ENCODE measurements around the gene ADNP. TPM values are rescaled to one million over a fixed set of nuclear protein-coding genes. Genes with fewer than 3 reads are reported as not detected.

The ADNP gene
- total and polyA plus RNA-seq, 2 donors (not counting 1 experiment from before 2014, with no cell fraction given) = 20.4 to 94.8 TPM

DNA sequence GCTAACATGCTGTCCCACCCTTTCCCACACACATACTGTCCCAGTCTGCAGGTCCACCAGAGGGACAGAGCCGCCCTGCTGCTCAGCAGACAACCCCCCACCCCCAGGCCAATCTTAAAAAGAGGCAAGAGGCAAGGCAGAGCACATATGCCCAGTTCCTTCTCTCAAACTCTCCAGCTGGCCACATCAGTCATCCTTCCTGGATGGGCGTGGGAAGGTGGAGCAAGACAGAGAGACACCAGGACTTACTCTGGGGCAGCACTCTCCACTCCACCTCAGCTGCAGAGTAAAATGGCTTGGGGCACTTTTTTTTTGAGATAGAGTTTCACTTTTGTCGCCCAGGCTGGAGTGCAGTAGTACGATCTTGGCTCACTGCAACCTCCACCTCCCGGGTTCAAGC is 38.2 kb upstream of the ADNP start:
- intact Hi-C loops (cut with micrococcal nuclease) = no loop called here

DNA sequence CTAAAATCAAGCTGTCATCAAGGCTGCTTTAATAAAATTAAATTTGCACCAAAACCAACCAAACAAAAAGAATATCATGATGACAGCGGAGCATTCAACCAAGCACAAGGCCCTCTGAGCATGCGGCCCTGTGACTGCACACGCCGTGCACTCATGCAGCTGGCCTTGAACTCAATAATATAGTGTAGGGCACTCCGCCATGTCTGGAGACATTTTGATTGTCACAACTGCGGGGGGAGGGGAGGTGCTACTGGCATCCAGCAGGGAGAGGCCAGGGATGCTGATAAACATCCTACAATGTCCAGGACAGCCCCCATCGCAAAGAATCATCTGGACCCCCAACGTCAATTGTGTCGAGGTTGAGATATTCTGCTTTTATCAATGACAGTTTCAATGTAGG is 37.1 kb upstream of the ADNP start:
- Histone ChIP-seq H3K4me1 (ENCODE audit: control insufficient read depth in 2 of 2, insufficient read depth in 2 of 2, low read length in 2 of 2) (no peaks in the 10 kb centered on the region), H3K4me2 (replicated peaks; ENCODE audit: low read depth, low read length, poor library complexity, severe bottlenecking) (no peak overlapping the region), H3K27me3 (replicated peaks in 1 of 4; ENCODE audit: control extremely low read depth in 1 of 4, control insufficient read depth in 3 of 4, insufficient read depth in 4 of 4, low read length in 3 of 4) (peaks cover 0 to 8% (median 2%) of the 10 kb centered on the region in 4 experiments), H3K27ac (ENCODE audit: low read length in 2 of 2) (no peak overlapping the region), H3K9me3 (ENCODE audit: control extremely low read depth in 1 of 3, control insufficient read depth in 2 of 3, insufficient read depth in 1 of 3, low read length in 2 of 3) (no peaks in the 10 kb centered on the region), H3K36me3 (replicated peaks in 1 of 2; ENCODE audit: control extremely low read depth in 1 of 2, control insufficient read depth in 1 of 2, extremely low read depth in 1 of 2, insufficient read depth in 2 of 2, low read length in 1 of 2) (no peaks in the 10 kb centered on the region), H3K4me3 (ENCODE audit: control extremely low read depth in 1 of 5, extremely low read depth in 1 of 5, insufficient read depth in 1 of 5, low read depth in 2 of 5, low read length in 4 of 5) (no peak overlapping the region), H2AFZ (ENCODE audit: insufficient read depth, low read depth, low read length, poor library complexity, severe bottlenecking) (no peak overlapping the region), H3K79me2 (ENCODE audit: control insufficient read depth, insufficient read depth, low read length) (peaks cover 1% of the 10 kb centered on the region), H3K9ac (ENCODE audit: low read length) (no peak overlapping the region), H4K20me1 (ENCODE audit: control insufficient read depth, insufficient read depth, low read length, poor library complexity, severe bottlenecking) (peaks cover 3% of the 10 kb centered on the region)
- ATAC-seq (ENCODE audit: low read depth) = no peak
- no peak for TF ChIP-seq EZH2 (IDR thresholded peaks at IDR 0.05; ENCODE audit: borderline replicate concordance, insufficient read depth, low read depth, low read length, poor library complexity, severe bottlenecking)
- TF ChIP-seq, protein P1, sequence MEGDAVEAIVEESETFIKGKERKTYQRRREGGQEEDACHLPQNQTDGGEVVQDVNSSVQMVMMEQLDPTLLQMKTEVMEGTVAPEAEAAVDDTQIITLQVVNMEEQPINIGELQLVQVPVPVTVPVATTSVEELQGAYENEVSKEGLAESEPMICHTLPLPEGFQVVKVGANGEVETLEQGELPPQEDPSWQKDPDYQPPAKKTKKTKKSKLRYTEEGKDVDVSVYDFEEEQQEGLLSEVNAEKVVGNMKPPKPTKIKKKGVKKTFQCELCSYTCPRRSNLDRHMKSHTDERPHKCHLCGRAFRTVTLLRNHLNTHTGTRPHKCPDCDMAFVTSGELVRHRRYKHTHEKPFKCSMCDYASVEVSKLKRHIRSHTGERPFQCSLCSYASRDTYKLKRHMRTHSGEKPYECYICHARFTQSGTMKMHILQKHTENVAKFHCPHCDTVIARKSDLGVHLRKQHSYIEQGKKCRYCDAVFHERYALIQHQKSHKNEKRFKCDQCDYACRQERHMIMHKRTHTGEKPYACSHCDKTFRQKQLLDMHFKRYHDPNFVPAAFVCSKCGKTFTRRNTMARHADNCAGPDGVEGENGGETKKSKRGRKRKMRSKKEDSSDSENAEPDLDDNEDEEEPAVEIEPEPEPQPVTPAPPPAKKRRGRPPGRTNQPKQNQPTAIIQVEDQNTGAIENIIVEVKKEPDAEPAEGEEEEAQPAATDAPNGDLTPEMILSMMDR (IDR thresholded peaks at IDR 0.05) = no peak
- DNase-seq = no peak
- Mint-ChIP-seq H3K9me3 (ENCODE audit: insufficient read depth) (no peaks in the 10 kb centered on the region), H3K27me3 (peaks cover 13% of the 10 kb centered on the region), H3K4me3 (no peak overlapping the region), H3K4me1 (no peaks in the 10 kb centered on the region), H3K27ac (no peak overlapping the region)
- WGBS (ENCODE audit: insufficient coverage) = 91% methylated on average over 7 of the region's 9 CpGs
- ChIA-PET POLR2A (interaction anchor here (0.7 kb wide), 1 partner anchor 432 kb away, joined by 3 read pairs; no protein-coding TSS in a partner anchor), CTCF (interaction anchor here (1.3 kb wide), 1 partner anchor 217 kb away, joined by 3 read pairs; no protein-coding TSS in a partner anchor)
- intact Hi-C loops (cut with micrococcal nuclease) = no loop called here

More for the DNA sequence above, 38.2 kb upstream of the ADNP start:
- no peaks in the 10 kb centered on the region for H4K20me1 ChIP-seq (ENCODE audit: control insufficient read depth, insufficient read depth, low read length, poor library complexity, severe bottlenecking)
- POLR2A ChIA-PET = no interaction called here
- CTCF ChIA-PET = no interaction called here
- H3K27ac ChIP-seq (ENCODE audit: low read length in 2 of 2) = no peak overlapping the region
- no peak overlapping the region for H3K9ac ChIP-seq (ENCODE audit: low read length)
- no peaks in the 10 kb centered on the region for H3K9me3 ChIP-seq (ENCODE audit: control extremely low read depth in 1 of 3, control insufficient read depth in 2 of 3, insufficient read depth in 1 of 3, low read length in 2 of 3)
- Mint-ChIP-seq H3K4me3 (no peak overlapping the region), H3K27me3 (peaks cover 15% of the 10 kb centered on the region), H3K4me1 (no peaks in the 10 kb centered on the region), H3K27ac (no peak overlapping the region), H3K9me3 (ENCODE audit: insufficient read depth) (no peaks in the 10 kb centered on the region)
- TF ChIP-seq, protein P1 (IDR thresholded peaks at IDR 0.05) = no peak
- no peak for TF ChIP-seq EZH2 (IDR thresholded peaks at IDR 0.05; ENCODE audit: borderline replicate concordance, insufficient read depth, low read depth, low read length, poor library complexity, severe bottlenecking)
- DNase-seq (no peak), ATAC-seq (ENCODE audit: low read depth) (no peak)
- no peaks in the 10 kb centered on the region for H3K4me1 ChIP-seq (ENCODE audit: control insufficient read depth in 2 of 2, insufficient read depth in 2 of 2, low read length in 2 of 2)
- WGBS (ENCODE audit: insufficient coverage) = 57% methylated on average over 1 of the region's 5 CpGs
- no peak overlapping the region for H2AFZ ChIP-seq (ENCODE audit: insufficient read depth, low read depth, low read length, poor library complexity, severe bottlenecking)
- H3K4me2 ChIP-seq (replicated peaks; ENCODE audit: low read depth, low read length, poor library complexity, severe bottlenecking) = no peak overlapping the region
- H3K4me3 ChIP-seq (ENCODE audit: control extremely low read depth in 1 of 5, extremely low read depth in 1 of 5, insufficient read depth in 1 of 5, low read depth in 2 of 5, low read length in 4 of 5) = no peak overlapping the region
- no peaks in the 10 kb centered on the region for H3K36me3 ChIP-seq (replicated peaks in 1 of 2; ENCODE audit: control extremely low read depth in 1 of 2, control insufficient read depth in 1 of 2, extremely low read depth in 1 of 2, insufficient read depth in 2 of 2, low read length in 1 of 2)
- no peaks in the 10 kb centered on the region for H3K79me2 ChIP-seq (ENCODE audit: control insufficient read depth, insufficient read depth, low read length)
- peaks cover 0 to 8% (median 2%) of the 10 kb centered on the region in 4 experiments for H3K27me3 ChIP-seq (replicated peaks in 1 of 4; ENCODE audit: control extremely low read depth in 1 of 4, control insufficient read depth in 3 of 4, insufficient read depth in 4 of 4, low read length in 3 of 4)

All from B cell (primary cell).